H9 (cell line): ENCODE measurements around the gene FUT8. TPM values are rescaled to one million over a fixed set of nuclear protein-coding genes. Genes with fewer than 3 reads are reported as not detected.

Experiments
- DNase-seq: peaks from one replicate; pipeline ENCODE4 v3.0.0-alpha.2; 2017
- H2AFZ ChIP-seq: one replicate; pipeline ENCODE4 v1.6.1; 2013; ENCODE audit warnings: mild to moderate bottlenecking, low read length, control low read depth, moderate library complexity
- H2AK5ac ChIP-seq: 2 replicates; pipeline ENCODE4 v1.6.1; 2013; ENCODE audit warnings: low read length, control low read depth, mixed read lengths; ENCODE audit not compliant: insufficient read length
- H2BK120ac ChIP-seq: one replicate; pipeline ENCODE4 v1.6.1; 2013; ENCODE audit warnings: low read depth, mild to moderate bottlenecking, low read length, control low read depth, inconsistent platforms; ENCODE audit not compliant: poor library complexity, severe bottlenecking
- H2BK12ac ChIP-seq: 2 replicates; pipeline ENCODE4 v1.6.1; 2013; ENCODE audit warnings: low read length, control low read depth, mixed read lengths, low read depth; ENCODE audit not compliant: insufficient read length
- H2BK15ac ChIP-seq: 2 replicates; pipeline ENCODE4 v1.6.1; 2013; ENCODE audit warnings: low read depth, low read length, control low read depth
- H2BK20ac ChIP-seq: one replicate; pipeline ENCODE4 v1.6.1; 2013; ENCODE audit warnings: low read depth, mild to moderate bottlenecking, low read length, control low read depth, inconsistent platforms; ENCODE audit not compliant: poor library complexity, severe bottlenecking
- H2BK5ac ChIP-seq: 2 replicates; pipeline ENCODE4 v1.6.1; 2013; ENCODE audit warnings: low read length, control low read depth, mixed read lengths; ENCODE audit not compliant: insufficient read length
- H3K14ac ChIP-seq: 2 replicates; pipeline ENCODE4 v1.6.1; 2013; ENCODE audit warnings: low read length, control low read depth; ENCODE audit not compliant: insufficient read depth
- H3K18ac ChIP-seq: 2 replicates; pipeline ENCODE4 v1.6.1; 2013; ENCODE audit warnings: low read depth, mild to moderate bottlenecking, mixed read lengths, low read length, control low read depth; ENCODE audit not compliant: insufficient read length
- H3K23ac ChIP-seq: 2 replicates; pipeline ENCODE4 v1.6.1; 2013; ENCODE audit warnings: low read length, control low read depth, mixed read lengths, low read depth; ENCODE audit not compliant: insufficient read length
- H3K23me2 ChIP-seq: 2 replicates; pipeline ENCODE4 v1.6.1; 2013; ENCODE audit warnings: low read depth, mild to moderate bottlenecking, mixed read lengths, low read length, control low read depth; ENCODE audit not compliant: insufficient read length, poor library complexity, severe bottlenecking
- H3K27ac ChIP-seq: 2 replicates; pipeline ENCODE4 v1.5.1; 2013; ENCODE audit warnings: low read length, control low read depth, mixed read lengths, low read depth; ENCODE audit not compliant: insufficient read length
- H3K27me3 ChIP-seq: 2 replicates; pipeline ENCODE4 v1.6.1; 2013; ENCODE audit warnings: low read length, control low read depth, inconsistent platforms; ENCODE audit not compliant: insufficient read depth
- H3K4ac ChIP-seq: 2 replicates; pipeline ENCODE4 v1.6.1; 2013; ENCODE audit warnings: low read depth, mild to moderate bottlenecking, control low read depth, inconsistent platforms, low read length, moderate library complexity
- H3K4me1 ChIP-seq: 2 replicates; pipeline ENCODE4 v1.6.1; 2013; ENCODE audit warnings: low read length, control low read depth, inconsistent platforms; ENCODE audit not compliant: insufficient read depth
- H3K4me2 ChIP-seq: 2 replicates; pipeline ENCODE4 v1.6.1; 2013; ENCODE audit warnings: low read length, control low read depth, mixed read lengths; ENCODE audit not compliant: insufficient read length, insufficient read depth
- H3K56ac ChIP-seq: 2 replicates; pipeline ENCODE4 v1.6.1; 2013; ENCODE audit warnings: low read depth, mild to moderate bottlenecking, mixed read lengths, low read length, control low read depth; ENCODE audit not compliant: insufficient read length
- H3K79me1 ChIP-seq: 2 replicates; pipeline ENCODE4 v1.6.1; 2013; ENCODE audit warnings: low read depth, mild to moderate bottlenecking, moderate library complexity, low read length, control low read depth, inconsistent platforms; ENCODE audit not compliant: insufficient read depth, poor library complexity, severe bottlenecking
- H3K79me2 ChIP-seq: 2 replicates; pipeline ENCODE4 v1.6.1; 2013; ENCODE audit warnings: low read length, control low read depth, inconsistent platforms; ENCODE audit not compliant: insufficient read depth
- H3K9ac ChIP-seq: 2 replicates; pipeline ENCODE4 v1.6.1; 2013; ENCODE audit warnings: low read length, control low read depth, mixed read lengths; ENCODE audit not compliant: insufficient read length; ENCODE audit errors: extremely low read depth
- H3K9me3 ChIP-seq: one replicate; pipeline ENCODE4 v1.6.1; 2013; ENCODE audit warnings: low read depth, low read length, inconsistent platforms; ENCODE audit not compliant: control insufficient read depth
- H3T11ph ChIP-seq: one replicate; pipeline ENCODE4 v1.6.1; 2013; ENCODE audit warnings: mild to moderate bottlenecking, low read length, control low read depth, inconsistent platforms
- H4K20me1 ChIP-seq: one replicate; pipeline ENCODE4 v1.6.1; 2013; ENCODE audit not compliant: control insufficient read depth, insufficient read length, insufficient read depth
- H4K5ac ChIP-seq: 2 replicates; pipeline ENCODE4 v1.6.1; 2013; ENCODE audit warnings: low read depth, mild to moderate bottlenecking, mixed read lengths, low read length, control low read depth; ENCODE audit not compliant: insufficient read length
- H4K8ac ChIP-seq: replicated peaks from 2 replicates; pipeline ENCODE4 v1.6.1; 2013; ENCODE audit warnings: low read length, control low read depth, mixed read lengths, low read depth; ENCODE audit not compliant: insufficient read length
- H4K91ac ChIP-seq: 2 replicates; pipeline ENCODE4 v1.6.1; 2013; ENCODE audit warnings: low read depth, mild to moderate bottlenecking, moderate library complexity, mixed read lengths, low read length, control low read depth; ENCODE audit not compliant: insufficient read length
- H3K27ac Mint-ChIP-seq, 3 experiments: 2 replicates in 2 of 3; 3 replicates in 1 of 3; pipeline ENCODE4 v1.8.0; 2020 to 2021; ENCODE audit warnings: mixed read lengths in 3 of 3, mild to moderate bottlenecking in 1 of 3, moderate library complexity in 1 of 3
- H3K27me3 Mint-ChIP-seq: 2 replicates; pipeline ENCODE4 v1.8.0; 2021; ENCODE audit warnings: low read depth, mild to moderate bottlenecking, moderate library complexity, mixed read lengths
- H3K36me3 Mint-ChIP-seq, 3 experiments: 2 replicates in 2 of 3; 3 replicates in 1 of 3; pipeline ENCODE4 v1.8.0; 2020 to 2021; ENCODE audit warnings: low read depth in 3 of 3, mixed read lengths in 3 of 3; ENCODE audit not compliant: insufficient read depth in 1 of 3
- H3K4me1 Mint-ChIP-seq, 2 experiments: 2 replicates each; pipeline ENCODE4 v1.8.0; 2020; ENCODE audit warnings: mixed read lengths in 2 of 2
- H3K4me3 Mint-ChIP-seq, 2 experiments: 2 replicates in 1 of 2; 3 replicates in 1 of 2; pipeline ENCODE4 v1.8.0; 2020 to 2021; ENCODE audit warnings: mild to moderate bottlenecking in 2 of 2, mixed read lengths in 2 of 2, moderate library complexity in 1 of 2
- H3K9me3 Mint-ChIP-seq, 2 experiments: 2 replicates in 1 of 2; 3 replicates in 1 of 2; pipeline ENCODE4 v1.8.0; 2020; ENCODE audit warnings: mild to moderate bottlenecking in 2 of 2, mixed read lengths in 2 of 2, moderate library complexity in 1 of 2
- WGBS: extraction: QIAGEN DNeasy Blood & Tissue Kit; methylation state at CpG from one replicate; pipeline ENCODE4 v1.1.7; 2013; ENCODE audit warnings: missing lambda C conversion rate, low lambda C conversion rate, mixed read lengths; ENCODE audit not compliant: insufficient read length; ENCODE audit errors: extremely low coverage; 5-methylcytosine and 5-hydroxymethylcytosine counted together
- total RNA-seq: library from RNA; stranded (reverse); gene quantifications from 2 replicates; pipeline ENCODE4 v1.2.1, GENCODE V29; 2021
- TF ChIP-seq, protein P1 (sequence below): fragments of 200-600 bp; sonication (generic); conservative IDR thresholded peaks from 3 replicates; pipeline ENCODE4 v1.8.0; 2021; ENCODE audit warnings: antibody characterized with exemption, mild to moderate bottlenecking

Gene FUT8
- total RNA-seq, 1 experiment from 2014 or later = 44.3 TPM

DNA sequence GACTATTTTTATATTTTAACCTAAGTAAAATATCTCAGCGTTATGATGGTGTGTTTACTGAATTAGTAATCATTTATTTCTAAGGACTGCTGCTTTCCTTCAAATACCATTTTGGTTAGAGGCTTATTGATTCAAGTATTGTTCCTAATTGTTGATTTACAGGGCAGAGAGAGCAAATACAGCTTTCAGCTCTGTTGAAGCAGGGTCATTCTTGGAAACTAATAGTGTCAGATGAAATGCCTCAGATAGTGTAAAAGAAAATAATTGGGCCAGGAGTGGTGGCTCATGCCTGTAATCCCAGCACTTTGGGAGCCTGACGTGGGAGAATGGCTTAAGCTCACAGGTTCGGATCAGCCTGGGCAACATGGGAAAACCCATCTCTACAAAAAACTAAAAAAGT, 249.3 kb downstream of the FUT8 start:
- Mint-ChIP-seq H3K9me3 (no peaks in the 10 kb centered on the region), H3K27me3 (peaks cover 7% of the 10 kb centered on the region)
- no peak overlapping the region for H3K27ac ChIP-seq

More for the DNA sequence above, 249.3 kb downstream of the FUT8 start:
- Histone ChIP-seq H4K20me1 (no peaks in the 10 kb centered on the region), H2AFZ (no peak overlapping the region), H3K4me1 (peaks cover 6% of the 10 kb centered on the region; the same call in 1 of the 2 replicates), H3T11ph (no peak overlapping the region), H2AK5ac (no peak overlapping the region), H3K79me2 (no peaks in the 10 kb centered on the region), H2BK5ac (no peak overlapping the region), H3K27me3 (no peaks in the 10 kb centered on the region), H3K4ac (no peak overlapping the region), H3K23me2 (no peaks in the 10 kb centered on the region), H2BK12ac (no peak overlapping the region), H3K23ac (no peak overlapping the region), H2BK15ac (no peak overlapping the region), H3K9ac (no peak overlapping the region), H3K56ac (no peak overlapping the region), H3K14ac (no peak overlapping the region; the same call in 1 of the 2 replicates), H3K9me3 (no peaks in the 10 kb centered on the region), H3K4me2 (no peak overlapping the region), H4K5ac (no peak overlapping the region), H3K18ac (no peak overlapping the region), H4K91ac (no peak overlapping the region), H4K8ac (no peak overlapping the region), H2BK20ac (no peak overlapping the region), H3K79me1 (no peaks in the 10 kb centered on the region), H2BK120ac (no peak overlapping the region)
- H3K4me3 Mint-ChIP-seq = no peak overlapping the region
- TF ChIP-seq, protein P1, sequence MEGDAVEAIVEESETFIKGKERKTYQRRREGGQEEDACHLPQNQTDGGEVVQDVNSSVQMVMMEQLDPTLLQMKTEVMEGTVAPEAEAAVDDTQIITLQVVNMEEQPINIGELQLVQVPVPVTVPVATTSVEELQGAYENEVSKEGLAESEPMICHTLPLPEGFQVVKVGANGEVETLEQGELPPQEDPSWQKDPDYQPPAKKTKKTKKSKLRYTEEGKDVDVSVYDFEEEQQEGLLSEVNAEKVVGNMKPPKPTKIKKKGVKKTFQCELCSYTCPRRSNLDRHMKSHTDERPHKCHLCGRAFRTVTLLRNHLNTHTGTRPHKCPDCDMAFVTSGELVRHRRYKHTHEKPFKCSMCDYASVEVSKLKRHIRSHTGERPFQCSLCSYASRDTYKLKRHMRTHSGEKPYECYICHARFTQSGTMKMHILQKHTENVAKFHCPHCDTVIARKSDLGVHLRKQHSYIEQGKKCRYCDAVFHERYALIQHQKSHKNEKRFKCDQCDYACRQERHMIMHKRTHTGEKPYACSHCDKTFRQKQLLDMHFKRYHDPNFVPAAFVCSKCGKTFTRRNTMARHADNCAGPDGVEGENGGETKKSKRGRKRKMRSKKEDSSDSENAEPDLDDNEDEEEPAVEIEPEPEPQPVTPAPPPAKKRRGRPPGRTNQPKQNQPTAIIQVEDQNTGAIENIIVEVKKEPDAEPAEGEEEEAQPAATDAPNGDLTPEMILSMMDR = no peak
- peaks cover 25 to 32% of the 10 kb centered on the region in 2 experiments for H3K4me1 Mint-ChIP-seq
- no peak overlapping the region; a peak in 1 of 7 replicates for H3K27ac Mint-ChIP-seq
- WGBS = no CpG with 5 or more reads among the region's 3 CpGs
- no peak for DNase-seq
- no peaks in the 10 kb centered on the region for H3K36me3 Mint-ChIP-seq
